ENCODE measurements around the gene OR9Q2. TPM values are rescaled to one million over a fixed set of nuclear protein-coding genes. Genes with fewer than 3 reads are reported as not detected.
A peak's percentile ranks its signal among the peaks of the same experiment; 100 is the strongest.
"Not testable (repeated sequence)": the region's sequence is repeated elsewhere in the genome, so short reads cannot be mapped to it uniquely, and the experiment has no call there.

The OR9Q2 gene
- total RNA-seq, 1 experiment from 2014 or later = not detected

DNA sequence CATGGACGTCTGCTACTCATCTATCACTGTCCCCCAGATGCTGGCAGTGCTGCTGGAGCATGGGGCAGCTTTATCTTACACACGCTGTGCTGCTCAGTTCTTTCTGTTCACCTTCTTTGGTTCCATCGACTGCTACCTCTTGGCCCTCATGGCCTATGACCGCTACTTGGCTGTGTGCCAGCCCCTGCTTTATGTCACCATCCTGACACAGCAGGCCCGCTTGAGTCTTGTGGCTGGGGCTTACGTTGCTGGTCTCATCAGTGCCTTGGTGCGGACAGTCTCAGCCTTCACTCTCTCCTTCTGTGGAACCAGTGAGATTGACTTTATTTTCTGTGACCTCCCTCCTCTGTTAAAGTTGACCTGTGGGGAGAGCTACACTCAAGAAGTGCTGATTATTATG is 9.2 kb upstream of the OR9Q2 start:
- Histone ChIP-seq H3K36me3 (ENCODE audit: insufficient read depth, low read length) (no peaks in the 10 kb centered on the region), H2AFZ (ENCODE audit: low read length) (no peak overlapping the region), H3K4me1 (ENCODE audit: low read length) (no peaks in the 10 kb centered on the region), H3K79me2 (ENCODE audit: low read length) (no peaks in the 10 kb centered on the region), H3K27me3 (ENCODE audit: low read length) (no peaks in the 10 kb centered on the region), H3K27ac (ENCODE audit: low read length) (no peak overlapping the region), H3K9ac (ENCODE audit: low read length) (no peak overlapping the region), H3K9me3 (ENCODE audit: low read length) (no peaks in the 10 kb centered on the region), H3K4me2 (ENCODE audit: low read depth, low read length, poor library complexity, severe bottlenecking) (no peak overlapping the region), H4K20me1 (ENCODE audit: insufficient read depth, low read depth, low read length) (no peaks in the 10 kb centered on the region), H3K4me3 (ENCODE audit: low read length) (no peak overlapping the region), H3K9me2 (replicated peaks; ENCODE audit: insufficient read depth, low read length) (no peaks in the 10 kb centered on the region)
- DNase-seq = no peak

DNA sequence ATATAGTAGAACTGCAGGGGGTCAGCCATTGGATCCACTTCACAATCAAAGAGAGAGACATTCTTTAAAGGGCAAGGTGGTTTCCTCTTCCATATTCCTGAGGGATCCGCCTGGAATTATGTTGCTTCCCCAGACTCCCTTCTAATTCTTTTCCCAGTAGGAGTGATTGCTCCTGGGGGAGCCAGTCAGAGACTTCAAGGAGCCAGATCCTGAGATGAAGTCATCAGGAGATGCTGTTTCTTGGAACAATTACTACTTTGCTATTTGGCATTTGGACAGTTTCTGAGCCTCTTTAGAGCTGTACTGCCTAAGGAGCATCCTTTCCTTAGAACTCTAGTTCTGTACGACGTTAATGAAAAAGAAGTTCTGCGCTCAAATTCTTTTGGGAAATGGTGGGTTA is 1.9 kb upstream of the OR9Q2 start:
- Histone ChIP-seq H3K4me3 (ENCODE audit: low read length) (no peak overlapping the region), H3K79me2 (ENCODE audit: low read length) (no peaks in the 10 kb centered on the region), H3K4me1 (ENCODE audit: low read length) (no peaks in the 10 kb centered on the region), H3K36me3 (ENCODE audit: insufficient read depth, low read length) (no peaks in the 10 kb centered on the region), H4K20me1 (ENCODE audit: insufficient read depth, low read depth, low read length) (no peaks in the 10 kb centered on the region), H2AFZ (ENCODE audit: low read length) (no peak overlapping the region), H3K4me2 (ENCODE audit: low read depth, low read length, poor library complexity, severe bottlenecking) (no peak overlapping the region), H3K27ac (ENCODE audit: low read length) (no peak overlapping the region), H3K27me3 (ENCODE audit: low read length) (no peaks in the 10 kb centered on the region), H3K9me2 (replicated peaks; ENCODE audit: insufficient read depth, low read length) (no peaks in the 10 kb centered on the region), H3K9ac (ENCODE audit: low read length) (no peak overlapping the region), H3K9me3 (ENCODE audit: low read length) (no peaks in the 10 kb centered on the region)
- peak; percentile 43 for DNase-seq

GRCh38 chr11:58192229-58192628 is 3.4 kb downstream of the OR9Q2 start:
- no peaks in the 10 kb centered on the region for H3K27me3 ChIP-seq (ENCODE audit: low read length)
- no peak for DNase-seq
- no peaks in the 10 kb centered on the region for H3K9me3 ChIP-seq (ENCODE audit: low read length)
- H3K4me3 ChIP-seq (ENCODE audit: low read length) = no peak overlapping the region
- no peaks in the 10 kb centered on the region for H3K79me2 ChIP-seq (ENCODE audit: low read length)
- no peak overlapping the region for H3K9ac ChIP-seq (ENCODE audit: low read length)
- no peaks in the 10 kb centered on the region for H4K20me1 ChIP-seq (ENCODE audit: insufficient read depth, low read depth, low read length)
- no peaks in the 10 kb centered on the region for H3K4me1 ChIP-seq (ENCODE audit: low read length)
- H2AFZ ChIP-seq (ENCODE audit: low read length) = no peak overlapping the region
- H3K9me2 ChIP-seq (replicated peaks; ENCODE audit: insufficient read depth, low read length) = no peaks in the 10 kb centered on the region
- H3K4me2 ChIP-seq (ENCODE audit: low read depth, low read length, poor library complexity, severe bottlenecking) = no peak overlapping the region
- H3K36me3 ChIP-seq (ENCODE audit: insufficient read depth, low read length) = no peaks in the 10 kb centered on the region
- no peak overlapping the region for H3K27ac ChIP-seq (ENCODE audit: low read length)

GRCh38 chr11:58193391-58193790 is 4.5 kb downstream of the OR9Q2 start:
- no peaks in the 10 kb centered on the region for H3K27me3 ChIP-seq (ENCODE audit: low read length)
- no peak overlapping the region for H3K4me3 ChIP-seq (ENCODE audit: low read length)
- no peaks in the 10 kb centered on the region for H3K9me2 ChIP-seq (replicated peaks; ENCODE audit: insufficient read depth, low read length)
- no peaks in the 10 kb centered on the region for H3K36me3 ChIP-seq (ENCODE audit: insufficient read depth, low read length)
- no peak overlapping the region for H3K4me2 ChIP-seq (ENCODE audit: low read depth, low read length, poor library complexity, severe bottlenecking)
- H3K9ac ChIP-seq (ENCODE audit: low read length) = no peak overlapping the region
- H4K20me1 ChIP-seq (ENCODE audit: insufficient read depth, low read depth, low read length) = no peaks in the 10 kb centered on the region
- DNase-seq = no peak
- no peaks in the 10 kb centered on the region for H3K4me1 ChIP-seq (ENCODE audit: low read length)
- H3K9me3 ChIP-seq (ENCODE audit: low read length) = no peaks in the 10 kb centered on the region
- H3K27ac ChIP-seq (ENCODE audit: low read length) = no peak overlapping the region
- no peaks in the 10 kb centered on the region for H3K79me2 ChIP-seq (ENCODE audit: low read length)
- H2AFZ ChIP-seq (ENCODE audit: low read length) = no peak overlapping the region

GRCh38 chr11:58195939-58196338 is 7.1 kb downstream of the OR9Q2 start:
- DNase-seq = no peak
- Histone ChIP-seq H3K9me2 (replicated peaks; ENCODE audit: insufficient read depth, low read length) (no peaks in the 10 kb centered on the region; the same call in 1 of the 2 replicates), H3K4me3 (ENCODE audit: low read length) (no peak overlapping the region), H3K9me3 (ENCODE audit: low read length) (no peaks in the 10 kb centered on the region), H2AFZ (ENCODE audit: low read length) (no peak overlapping the region), H3K79me2 (ENCODE audit: low read length) (no peaks in the 10 kb centered on the region), H3K27ac (ENCODE audit: low read length) (no peak overlapping the region), H3K9ac (ENCODE audit: low read length) (no peak overlapping the region), H3K4me1 (ENCODE audit: low read length) (no peaks in the 10 kb centered on the region), H4K20me1 (ENCODE audit: insufficient read depth, low read depth, low read length) (no peaks in the 10 kb centered on the region), H3K27me3 (ENCODE audit: low read length) (no peaks in the 10 kb centered on the region), H3K36me3 (ENCODE audit: insufficient read depth, low read length) (no peaks in the 10 kb centered on the region), H3K4me2 (ENCODE audit: low read depth, low read length, poor library complexity, severe bottlenecking) (no peak overlapping the region)

DNA sequence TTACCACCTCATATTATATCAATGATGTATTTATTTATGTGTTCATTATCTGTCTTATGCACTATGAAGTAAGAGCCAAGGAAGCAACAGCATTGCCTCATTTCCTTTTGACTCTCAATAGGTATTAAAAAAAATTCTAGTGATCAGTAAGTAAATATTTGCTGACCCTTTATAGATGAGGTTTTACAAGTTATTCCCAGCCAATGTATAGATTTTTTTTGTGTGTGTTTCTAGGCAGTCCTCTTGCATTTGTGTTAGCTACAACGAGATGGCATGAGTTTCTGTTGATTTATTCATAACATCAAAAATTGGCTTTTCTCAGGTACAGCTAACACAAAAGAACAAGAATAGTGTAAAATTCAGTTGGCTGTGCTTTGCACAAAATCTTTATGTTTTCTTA is 10.4 kb downstream of the OR9Q2 start:
- no peaks in the 10 kb centered on the region for H3K36me3 ChIP-seq (ENCODE audit: insufficient read depth, low read length)
- H3K79me2 ChIP-seq (ENCODE audit: low read length) = no peaks in the 10 kb centered on the region
- no peak overlapping the region for H3K4me3 ChIP-seq (ENCODE audit: low read length)
- no peaks in the 10 kb centered on the region for H3K27me3 ChIP-seq (ENCODE audit: low read length)
- no peak overlapping the region for H3K4me2 ChIP-seq (ENCODE audit: low read depth, low read length, poor library complexity, severe bottlenecking)
- H4K20me1 ChIP-seq (ENCODE audit: insufficient read depth, low read depth, low read length) = no peaks in the 10 kb centered on the region
- H3K9me3 ChIP-seq (ENCODE audit: low read length) = no peaks in the 10 kb centered on the region
- H3K4me1 ChIP-seq (ENCODE audit: low read length) = no peaks in the 10 kb centered on the region
- peaks cover 4% of the 10 kb centered on the region; the same call in 1 of the 2 replicates for H3K9me2 ChIP-seq (replicated peaks; ENCODE audit: insufficient read depth, low read length)
- no peak overlapping the region for H3K9ac ChIP-seq (ENCODE audit: low read length)
- no peak overlapping the region for H2AFZ ChIP-seq (ENCODE audit: low read length)
- no peak overlapping the region for H3K27ac ChIP-seq (ENCODE audit: low read length)
- DNase-seq = no peak

DNA sequence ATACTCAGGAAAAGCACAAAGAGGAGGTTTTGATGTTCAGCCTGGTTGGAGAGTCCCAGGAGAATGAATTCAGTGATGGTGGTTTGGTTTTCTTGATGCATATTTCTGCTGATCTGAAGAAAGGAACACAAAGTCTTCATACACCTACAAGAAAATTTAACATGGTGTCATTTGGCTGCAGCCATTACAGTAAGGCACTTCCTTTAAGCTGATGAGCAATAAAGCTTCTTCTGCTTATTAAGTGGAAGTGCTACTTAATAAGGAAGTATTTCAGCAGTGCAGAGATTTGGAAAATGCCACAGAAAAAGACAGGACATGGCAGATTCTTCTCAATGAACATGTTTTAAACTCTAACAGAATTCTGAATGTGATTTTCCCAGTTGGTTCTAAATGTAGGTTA is 15.2 kb downstream of the OR9Q2 start, which contains the start of gene OR1S2:
OR1S2 (minus strand) TSS at position 101 of the 400 bp plus-strand sequence; CDS start at position 101, 0 bp downstream.
- no peaks in the 10 kb centered on the region for H3K9me3 ChIP-seq (ENCODE audit: low read length)
- no peak within 1 kb of the TSS for H2AFZ ChIP-seq (ENCODE audit: low read length)
- H3K79me2 ChIP-seq (ENCODE audit: low read length) = no peaks in the 10 kb centered on the region
- H3K36me3 ChIP-seq (ENCODE audit: insufficient read depth, low read length) = no peaks in the 10 kb centered on the region
- no peaks in the 10 kb centered on the region for H3K4me1 ChIP-seq (ENCODE audit: low read length)
- no peak within 1 kb of the TSS for H3K4me2 ChIP-seq (ENCODE audit: low read depth, low read length, poor library complexity, severe bottlenecking)
- no peak within 1 kb of the TSS for H3K9ac ChIP-seq (ENCODE audit: low read length)
- no peak for DNase-seq
- H3K4me3 ChIP-seq (ENCODE audit: low read length) = no peak within 1 kb of the TSS
- no peak within 1 kb of the TSS for H3K27ac ChIP-seq (ENCODE audit: low read length)
- no peaks in the 10 kb centered on the region for H3K27me3 ChIP-seq (ENCODE audit: low read length)
- no peaks in the 10 kb centered on the region for H4K20me1 ChIP-seq (ENCODE audit: insufficient read depth, low read depth, low read length)
- H3K9me2 ChIP-seq (replicated peaks; ENCODE audit: insufficient read depth, low read length) = peaks cover 4% of the 10 kb centered on the region; the same call in 1 of the 2 replicates

DNA sequence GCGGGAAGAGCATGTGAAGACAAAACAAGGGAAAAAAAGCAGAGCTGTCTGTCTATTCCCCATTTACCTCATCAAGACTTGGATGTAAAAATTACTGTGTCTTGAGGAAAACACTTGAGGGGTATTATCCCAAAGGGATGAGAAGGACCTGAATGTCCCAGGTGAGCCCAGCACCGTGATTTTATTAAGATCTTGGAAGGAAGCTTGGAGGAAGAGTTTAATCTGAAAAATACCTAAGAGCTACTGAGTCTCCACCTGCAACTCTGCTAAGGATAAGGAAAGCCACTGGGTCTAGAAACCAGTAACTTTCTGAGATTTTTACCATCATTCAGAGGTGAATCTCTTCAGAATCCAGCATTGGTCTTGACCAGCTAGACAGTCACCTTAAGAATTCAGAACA is 23.6 kb downstream of the OR9Q2 start, which contains the start of gene OR1S1:
OR1S1 (plus strand) TSS at position 301 of the 400 bp plus-strand sequence.
- H3K9me3 ChIP-seq (ENCODE audit: low read length); H3K79me2 ChIP-seq (ENCODE audit: low read length); H3K9ac ChIP-seq (ENCODE audit: low read length); H3K36me3 ChIP-seq (ENCODE audit: insufficient read depth, low read length); DNase-seq; H3K27me3 ChIP-seq (ENCODE audit: low read length); H3K4me1 ChIP-seq (ENCODE audit: low read length); H3K27ac ChIP-seq (ENCODE audit: low read length); H3K9me2 ChIP-seq (replicated peaks; ENCODE audit: insufficient read depth, low read length); H4K20me1 ChIP-seq (ENCODE audit: insufficient read depth, low read depth, low read length); H3K4me2 ChIP-seq (ENCODE audit: low read depth, low read length, poor library complexity, severe bottlenecking); H2AFZ ChIP-seq (ENCODE audit: low read length); H3K4me3 ChIP-seq (ENCODE audit: low read length): not testable (repeated sequence)

- no peak overlapping the region for H3K4me3 ChIP-seq (ENCODE audit: low read length)
These were observed 27.6 kb downstream of the OR9Q2 start for GRCh38 chr11:58216476-58216875.

More at GRCh38 chr11:58216476-58216875, 27.6 kb downstream of the OR9Q2 start:
- Histone ChIP-seq H2AFZ (ENCODE audit: low read length) (no peak overlapping the region), H4K20me1 (ENCODE audit: insufficient read depth, low read depth, low read length) (no peaks in the 10 kb centered on the region), H3K4me1 (ENCODE audit: low read length) (no peaks in the 10 kb centered on the region), H3K9ac (ENCODE audit: low read length) (no peak overlapping the region), H3K9me2 (replicated peaks; ENCODE audit: insufficient read depth, low read length) (no peaks in the 10 kb centered on the region; the same call in 1 of the 2 replicates), H3K27ac (ENCODE audit: low read length) (no peak overlapping the region), H3K9me3 (ENCODE audit: low read length) (no peaks in the 10 kb centered on the region), H3K79me2 (ENCODE audit: low read length) (no peaks in the 10 kb centered on the region), H3K27me3 (ENCODE audit: low read length) (no peaks in the 10 kb centered on the region), H3K36me3 (ENCODE audit: insufficient read depth, low read length) (no peaks in the 10 kb centered on the region), H3K4me2 (ENCODE audit: low read depth, low read length, poor library complexity, severe bottlenecking) (no peak overlapping the region)
- no peak for DNase-seq

Data from Karpas-422 (cell line).